CD4-positive, alpha-beta memory T cell (primary cell): ENCODE measurements around the gene C1S. TPM values are rescaled to one million over a fixed set of nuclear protein-coding genes. Genes with fewer than 3 reads are reported as not detected.

ENCODE experiments used
- CTCF ChIA-PET: fragments of 350-600 bp; sonication (Branson Sonifier 250); formaldehyde crosslinking; loops from one replicate; lab custom pipeline; 2021; ENCODE audit warnings: inconsistent platforms; ENCODE audit not compliant: partially characterized antibody; lab: Charles Lee
- POLR2A ChIA-PET: fragments of 350-600 bp; sonication (Branson Sonifier 250); formaldehyde crosslinking; loops from one replicate; lab custom pipeline; 2021; ENCODE audit not compliant: partially characterized antibody; lab: Charles Lee
- DNase-seq, 5 donors: peaks; one replicate each; pipeline versions ENCODE4 v3.0.0 to v3.0.0-alpha.2; 2020 to 2022; ENCODE audit warnings: mixed read lengths in 1 of 5
- H3K27ac ChIP-seq: one replicate; pipeline ENCODE4 v1.7.0; 2013; ENCODE audit warnings: low read depth, low read length
- H3K27me3 ChIP-seq: 2 replicates; pipeline ENCODE4 v1.7.0; 2013; ENCODE audit warnings: mild to moderate bottlenecking, low read length, moderate library complexity; ENCODE audit not compliant: insufficient read depth
- H3K36me3 ChIP-seq: 2 replicates; pipeline ENCODE4 v1.7.0; 2013; ENCODE audit warnings: mild to moderate bottlenecking, low read length, moderate library complexity; ENCODE audit not compliant: insufficient read depth
- H3K4me1 ChIP-seq: 2 replicates; pipeline ENCODE4 v1.7.0; 2013; ENCODE audit warnings: mild to moderate bottlenecking, low read length, moderate library complexity; ENCODE audit not compliant: insufficient read depth
- H3K4me3 ChIP-seq, 2 donors: one replicate each; pipeline ENCODE4 v1.7.0; 2013; ENCODE audit warnings: low read length in 2 of 2, mild to moderate bottlenecking in 1 of 2
- H3K9me3 ChIP-seq, 2 donors: one replicate each; pipeline ENCODE4 v1.7.0; 2013; ENCODE audit warnings: low read length in 2 of 2, control low read depth in 1 of 2; ENCODE audit not compliant: control insufficient read depth in 1 of 2
- H3K27ac Mint-ChIP-seq, 7 donors: one replicate each; pipeline ENCODE4 v1.8.0; 2020 to 2021; ENCODE audit warnings: mixed read lengths in 7 of 7, mild to moderate bottlenecking in 6 of 7, inconsistent platforms in 3 of 7, moderate library complexity in 3 of 7
- H3K27me3 Mint-ChIP-seq, 2 donors: one replicate each; pipeline ENCODE4 v1.8.0; 2020 to 2021; ENCODE audit warnings: mixed read lengths in 2 of 2
- H3K36me3 Mint-ChIP-seq, 2 donors: one replicate each; pipeline ENCODE4 v1.8.0; 2020 to 2021; ENCODE audit warnings: mixed read lengths in 2 of 2, inconsistent platforms in 1 of 2, mild to moderate bottlenecking in 1 of 2
- H3K4me1 Mint-ChIP-seq, 4 donors: one replicate each; pipeline ENCODE4 v1.8.0; 2020 to 2021; ENCODE audit warnings: mixed read lengths in 4 of 4, mild to moderate bottlenecking in 1 of 4
- H3K4me3 Mint-ChIP-seq, 8 donors: one replicate each; pipeline ENCODE4 v1.8.0; 2020 to 2021; ENCODE audit warnings: mixed read lengths in 8 of 8, mild to moderate bottlenecking in 7 of 8, moderate library complexity in 6 of 8, inconsistent platforms in 3 of 8
- H3K9me3 Mint-ChIP-seq, 8 donors: one replicate each; pipeline ENCODE4 v1.8.0; 2020 to 2021; ENCODE audit warnings: mixed read lengths in 8 of 8, mild to moderate bottlenecking in 5 of 8, inconsistent platforms in 3 of 8, moderate library complexity in 1 of 8
- intact Hi-C: fragments of 100-400 bp; cut with micrococcal nuclease; formaldehyde crosslinking; loops from one replicate; pipeline ENCODE4 v1.15.1; 2023
- polyA plus RNA-seq, 2 donors: library from polyadenylated mRNA; unstranded; fragments of 300-500 nt; fragmentation: Illumina TruSeq; gene quantifications; one replicate each; pipeline ENCODE4 v1.2.3, GENCODE V29; 2021
- total RNA-seq, 2 experiments: library from RNA; stranded (reverse); gene quantifications; one replicate each; pipeline ENCODE4 v1.2.3, GENCODE V29; 2021

C1S gene
- total and polyA plus RNA-seq, 4 experiments from 2014 or later, result 1.3 to 2.6 TPM; not detected in 2

DNA sequence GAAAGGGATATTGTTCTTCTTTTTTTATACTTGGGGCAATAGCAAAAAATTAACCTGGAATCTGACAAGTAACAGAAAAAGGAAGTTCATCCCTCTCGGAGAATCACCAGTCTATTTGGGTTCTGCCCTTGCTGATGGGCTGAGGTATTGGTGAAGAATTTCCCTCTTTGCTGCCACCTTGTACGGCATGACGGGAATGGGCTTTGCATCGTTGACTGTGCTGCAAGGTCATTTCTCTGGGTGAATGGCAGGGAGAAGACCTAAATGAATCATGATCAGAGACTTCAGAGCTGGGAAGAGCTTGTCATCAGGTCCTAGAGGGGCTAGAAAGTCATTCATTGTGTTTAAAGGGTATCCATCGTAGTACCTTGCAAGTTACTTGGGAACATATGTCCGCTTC lies 12.0 kb downstream of the C1S start:
- DNase-seq, result no peak
- H3K4me3 ChIP-seq, result no peak overlapping the region
- Mint-ChIP-seq H3K9me3 (no peaks in the 10 kb centered on the region), H3K4me3 (no peak overlapping the region), H3K27ac (no peak overlapping the region), H3K27me3 (peaks cover 5 to 7% of the 10 kb centered on the region in 2 donors), H3K36me3 (no peaks in the 10 kb centered on the region), H3K4me1 (peaks cover 0 to 3% (median 0%) of the 10 kb centered on the region in 4 donors)
- no peaks in the 10 kb centered on the region for H3K4me1 ChIP-seq
- POLR2A ChIA-PET, result interaction anchor here (1.1 kb wide), 1 partner anchor 36 kb away, joined by 3 read pairs; no protein-coding TSS in a partner anchor
- H3K27me3 ChIP-seq, result no peaks in the 10 kb centered on the region
- no peaks in the 10 kb centered on the region for H3K9me3 ChIP-seq
- intact Hi-C loops, result no loop called here
- no peaks in the 10 kb centered on the region for H3K36me3 ChIP-seq
- no peak overlapping the region for H3K27ac ChIP-seq
- CTCF ChIA-PET, result no interaction called here

- no peaks in the 10 kb centered on the region for H3K9me3 ChIP-seq
- no peak overlapping the region for H3K27ac ChIP-seq
- Mint-ChIP-seq H3K9me3 (no peaks in the 10 kb centered on the region), H3K4me3 (no peak overlapping the region), H3K27ac (no peak overlapping the region), H3K36me3 (no peaks in the 10 kb centered on the region), H3K4me1 (peaks cover 0 to 3% (median 0%) of the 10 kb centered on the region in 4 donors), H3K27me3 (peaks cover 5 to 7% of the 10 kb centered on the region in 2 donors)
- H3K4me1 ChIP-seq, result no peaks in the 10 kb centered on the region
- intact Hi-C loops, result no loop called here
- no peak overlapping the region for H3K4me3 ChIP-seq
- ChIA-PET POLR2A (interaction anchor here (1.1 kb wide), 1 partner anchor 34 kb away, joined by 3 read pairs; no protein-coding TSS in a partner anchor), CTCF (no interaction called here)
- no peaks in the 10 kb centered on the region for H3K36me3 ChIP-seq
- no peaks in the 10 kb centered on the region for H3K27me3 ChIP-seq
- DNase-seq, result no peak
Observed at GRCh38 chr12:7073946-7074345, 13.4 kb downstream of the C1S start.

GRCh38 chr12:7075518-7075917 lies 15.0 kb downstream of the C1S start:
- Mint-ChIP-seq H3K27me3 (peaks cover 5 to 7% of the 10 kb centered on the region in 2 donors), H3K4me1 (peaks cover 0 to 3% (median 0%) of the 10 kb centered on the region in 4 donors), H3K36me3 (no peaks in the 10 kb centered on the region), H3K9me3 (no peaks in the 10 kb centered on the region), H3K4me3 (no peak overlapping the region), H3K27ac (peak overlapping the region in 3 of 7 donors; percentile 32 to 65 (median 33))
- Histone ChIP-seq H3K36me3 (no peaks in the 10 kb centered on the region), H3K27ac (no peak overlapping the region), H3K27me3 (no peaks in the 10 kb centered on the region), H3K9me3 (no peaks in the 10 kb centered on the region), H3K4me1 (no peaks in the 10 kb centered on the region), H3K4me3 (no peak overlapping the region)
- POLR2A ChIA-PET, result no interaction called here
- intact Hi-C loops, result no loop called here
- CTCF ChIA-PET, result interaction anchor here (0.8 kb wide), 1 partner anchor 18 kb away, joined by 3 read pairs; no protein-coding TSS in a partner anchor
- DNase-seq, result no peak

GRCh38 chr12:7075939-7076338 lies 15.4 kb downstream of the C1S start:
- H3K27ac Mint-ChIP-seq, result peak overlapping the region in 3 of 7 donors; percentile 1 to 65 (median 33)
- no peaks in the 10 kb centered on the region for H3K36me3 Mint-ChIP-seq

DNA sequence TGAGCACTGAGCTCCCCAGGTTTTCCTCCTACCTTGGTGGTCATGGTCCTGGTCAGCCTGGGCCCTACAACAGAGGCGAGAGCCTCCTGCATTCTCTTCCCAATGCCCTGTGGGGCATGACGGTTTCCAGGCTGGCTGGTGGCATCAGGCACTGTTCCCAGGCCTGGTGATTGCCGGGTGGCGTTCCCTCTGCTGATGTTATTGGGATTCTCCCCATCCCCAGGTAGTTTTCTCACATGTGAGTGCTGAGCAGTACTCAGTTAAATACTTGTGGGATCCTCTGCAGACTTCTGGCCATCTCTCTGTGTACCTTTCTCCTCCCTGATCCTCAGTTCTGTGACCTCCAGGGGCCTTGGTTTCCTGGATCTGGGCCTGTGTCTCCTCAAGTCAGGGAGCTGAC lies 16.0 kb downstream of the C1S start:
- intact Hi-C loops, result no loop called here
- CTCF ChIA-PET, result interaction anchor here (0.8 to 1.4 kb wide), 3 partner anchors 10 to 33 kb away, joined by 3 to 4 read pairs (median 3); no protein-coding TSS in a partner anchor

More at GRCh38 chr12:7075939-7076338, 15.4 kb downstream of the C1S start:
- no peaks in the 10 kb centered on the region for H3K27me3 ChIP-seq
- CTCF ChIA-PET, result interaction anchor here (0.8 kb wide), 1 partner anchor 18 kb away, joined by 3 read pairs; no protein-coding TSS in a partner anchor
- intact Hi-C loops, result no loop called here
- no peaks in the 10 kb centered on the region for H3K4me1 ChIP-seq
- H3K36me3 ChIP-seq, result no peaks in the 10 kb centered on the region
- H3K4me1 Mint-ChIP-seq, result peaks cover 0 to 3% (median 0%) of the 10 kb centered on the region in 4 donors
- no peak overlapping the region for H3K4me3 ChIP-seq
- H3K4me3 Mint-ChIP-seq, result no peak overlapping the region
- no peaks in the 10 kb centered on the region for H3K9me3 Mint-ChIP-seq
- H3K27me3 Mint-ChIP-seq, result peaks cover 3 to 5% of the 10 kb centered on the region in 2 donors
- H3K9me3 ChIP-seq, result no peaks in the 10 kb centered on the region
- no peak overlapping the region for H3K27ac ChIP-seq
- DNase-seq, result no peak
- POLR2A ChIA-PET, result no interaction called here

DNA sequence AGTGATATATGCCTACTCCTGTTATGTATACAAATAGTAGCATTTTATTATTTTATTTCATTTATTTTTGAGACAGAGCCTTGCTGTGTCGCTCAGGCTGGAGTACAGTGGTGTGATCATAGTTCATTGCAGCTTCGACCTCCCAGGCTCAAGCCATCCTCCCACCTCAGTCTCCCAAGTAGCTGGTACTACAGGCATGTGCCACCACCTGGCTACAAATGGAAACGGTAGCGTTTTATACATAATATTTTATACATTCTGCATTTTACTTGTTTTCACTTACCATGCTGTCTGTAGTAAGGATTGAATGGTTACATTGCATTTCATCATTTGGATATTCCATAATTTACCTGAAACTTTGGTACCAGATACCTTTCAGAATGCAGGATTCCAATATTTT lies 17.6 kb downstream of the C1S start:
- peak in 1 of 5 donors; percentile 5 for DNase-seq
- H3K27ac ChIP-seq, result no peak overlapping the region
- no peak overlapping the region for H3K4me3 ChIP-seq
- Mint-ChIP-seq H3K4me1 (peaks cover 0 to 3% (median 0%) of the 10 kb centered on the region in 4 donors), H3K27me3 (peaks cover 3 to 5% of the 10 kb centered on the region in 2 donors), H3K36me3 (peaks cover 0 to 3% of the 10 kb centered on the region in 2 donors), H3K9me3 (peaks cover 0 to under 1% (median 0%) of the 10 kb centered on the region in 8 donors), H3K27ac (no peak overlapping the region), H3K4me3 (no peak overlapping the region)
- no peaks in the 10 kb centered on the region for H3K9me3 ChIP-seq
- intact Hi-C loops, result no loop called here
- H3K4me1 ChIP-seq, result no peaks in the 10 kb centered on the region
- no peaks in the 10 kb centered on the region for H3K36me3 ChIP-seq
- CTCF ChIA-PET, result interaction anchor here (1.4 kb wide), 1 partner anchor 31 kb away, joined by 4 read pairs; no protein-coding TSS in a partner anchor
- no peaks in the 10 kb centered on the region for H3K27me3 ChIP-seq
- POLR2A ChIA-PET, result no interaction called here

More for the DNA sequence above, 16.0 kb downstream of the C1S start:
- POLR2A ChIA-PET, result no interaction called here
- Mint-ChIP-seq H3K4me3 (no peak overlapping the region), H3K27ac (no peak overlapping the region), H3K36me3 (no peaks in the 10 kb centered on the region), H3K4me1 (peaks cover 0 to 3% (median 0%) of the 10 kb centered on the region in 4 donors), H3K9me3 (no peaks in the 10 kb centered on the region), H3K27me3 (peaks cover 3 to 5% of the 10 kb centered on the region in 2 donors)
- no peak overlapping the region for H3K4me3 ChIP-seq
- H3K36me3 ChIP-seq, result no peaks in the 10 kb centered on the region
- no peak for DNase-seq
- no peaks in the 10 kb centered on the region for H3K27me3 ChIP-seq
- H3K9me3 ChIP-seq, result no peaks in the 10 kb centered on the region
- no peaks in the 10 kb centered on the region for H3K4me1 ChIP-seq
- H3K27ac ChIP-seq, result no peak overlapping the region

DNA sequence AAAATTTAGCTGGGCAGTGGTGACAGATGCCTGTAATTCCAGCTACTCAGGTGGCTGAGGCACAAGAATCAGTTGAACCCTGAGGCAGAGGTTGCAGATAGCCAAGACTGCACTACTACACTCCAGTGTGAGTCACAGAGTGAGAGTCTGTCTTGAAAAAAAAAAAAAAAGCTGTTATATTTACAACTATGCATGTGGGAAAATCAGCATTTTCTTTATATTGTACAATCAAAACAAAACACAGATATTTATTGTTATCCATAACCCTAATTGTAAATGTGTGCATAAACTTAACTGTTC lies 19.3 kb downstream of the C1S start:
- Mint-ChIP-seq H3K4me1 (peaks cover 0 to 3% (median 0%) of the 10 kb centered on the region in 4 donors), H3K27ac (no peak overlapping the region), H3K9me3 (peaks cover 0 to 3% (median 0%) of the 10 kb centered on the region in 8 donors), H3K36me3 (peaks cover 0 to 5% of the 10 kb centered on the region in 2 donors), H3K27me3 (peaks cover 3% of the 10 kb centered on the region in 2 donors), H3K4me3 (no peak overlapping the region)
- H3K4me3 ChIP-seq, result no peak overlapping the region
- DNase-seq, result no peak
- intact Hi-C loops, result no loop called here
- H3K36me3 ChIP-seq, result no peaks in the 10 kb centered on the region
- H3K27ac ChIP-seq, result no peak overlapping the region
- H3K9me3 ChIP-seq, result no peaks in the 10 kb centered on the region
- ChIA-PET POLR2A (no interaction called here), CTCF (interaction anchor here (0.9 to 1.0 kb wide), 2 partner anchors 12 to 135 kb away, joined by 3 read pairs; no protein-coding TSS in a partner anchor)
- no peaks in the 10 kb centered on the region for H3K4me1 ChIP-seq
- no peaks in the 10 kb centered on the region for H3K27me3 ChIP-seq
